IgD-negative memory B cell (primary cell): ENCODE data around the gene CHN2. TPM values are rescaled to one million over a fixed set of nuclear protein-coding genes. Genes with fewer than 3 reads are reported as not detected.

Source experiments
- H3K27ac Mint-ChIP-seq, 3 donors: one replicate each; pipeline ENCODE4 v1.8.0; 2020 to 2022; ENCODE audit warnings: mild to moderate bottlenecking in 3 of 3, mixed read lengths in 3 of 3, moderate library complexity in 1 of 3
- H3K27me3 Mint-ChIP-seq: one replicate; pipeline ENCODE4 v1.8.0; 2021; ENCODE audit warnings: mixed read lengths
- H3K36me3 Mint-ChIP-seq: one replicate; pipeline ENCODE4 v1.8.0; 2020; ENCODE audit warnings: mild to moderate bottlenecking, mixed read lengths
- H3K4me1 Mint-ChIP-seq, 3 donors: one replicate each; pipeline ENCODE4 v1.8.0; 2020 to 2022; ENCODE audit warnings: mixed read lengths in 3 of 3, mild to moderate bottlenecking in 1 of 3
- H3K4me3 Mint-ChIP-seq, 4 donors: one replicate each; pipeline ENCODE4 v1.8.0; 2020 to 2022; ENCODE audit warnings: mild to moderate bottlenecking in 4 of 4, mixed read lengths in 4 of 4, moderate library complexity in 3 of 4
- H3K9me3 Mint-ChIP-seq, 3 donors: one replicate each; pipeline ENCODE4 v1.8.0; 2020 to 2021; ENCODE audit warnings: mixed read lengths in 3 of 3, mild to moderate bottlenecking in 1 of 3
- polyA plus RNA-seq: library from polyadenylated mRNA; unstranded; fragments of 300-500 nt; fragmentation: Illumina TruSeq; gene quantifications from one replicate; pipeline ENCODE4 v1.2.3, GENCODE V29; 2021

CHN2 gene
- polyA plus RNA-seq, 1 donor from 2014 or later = 3.0 TPM

DNA sequence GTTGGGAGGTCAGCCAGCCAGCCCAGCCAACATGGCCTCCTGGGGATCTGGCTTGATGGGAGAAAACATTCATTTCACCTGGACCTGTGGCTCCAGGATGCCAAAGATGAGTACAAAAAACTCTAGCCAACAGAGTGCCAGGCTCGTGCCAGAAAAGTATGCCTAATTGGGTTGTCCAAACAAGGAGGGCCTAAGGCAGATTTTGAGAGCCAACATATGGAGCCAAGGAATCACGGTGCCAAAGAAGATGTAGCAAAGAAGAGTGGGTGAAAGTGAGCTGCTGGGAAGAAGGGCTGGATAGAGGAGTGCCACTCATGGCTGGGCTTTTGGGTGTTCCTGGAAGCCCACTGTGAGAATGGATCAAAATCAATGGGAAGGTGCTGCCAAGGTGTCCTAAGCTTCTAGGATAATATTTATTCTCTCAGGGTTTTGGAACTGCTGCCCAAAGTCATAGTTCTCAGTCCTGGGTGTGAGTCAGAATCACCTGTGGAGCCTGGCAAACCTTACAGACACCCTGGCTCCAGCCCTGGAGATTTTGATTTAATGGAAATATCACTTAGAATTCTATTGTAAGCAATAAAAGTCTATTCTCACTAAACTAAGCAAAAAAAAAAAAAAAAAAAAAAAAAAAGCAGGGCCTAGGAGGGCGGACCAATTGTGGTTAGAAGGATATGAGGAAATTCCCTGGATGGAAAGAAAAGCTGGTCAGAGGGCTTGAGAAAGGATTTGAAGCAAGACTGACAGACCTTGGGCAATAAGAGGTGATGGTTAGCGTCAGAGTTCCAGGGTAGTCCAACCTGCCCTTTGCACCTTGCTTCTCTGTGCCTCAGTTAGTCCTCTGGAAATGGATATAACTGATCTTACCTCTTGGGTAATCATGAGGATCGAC lies 186.9 kb downstream of the CHN2 start:
- Mint-ChIP-seq H3K4me1 (no peaks in the 10 kb centered on the region), H3K4me3 (no peak overlapping the region), H3K36me3 (no peaks in the 10 kb centered on the region)

DNA sequence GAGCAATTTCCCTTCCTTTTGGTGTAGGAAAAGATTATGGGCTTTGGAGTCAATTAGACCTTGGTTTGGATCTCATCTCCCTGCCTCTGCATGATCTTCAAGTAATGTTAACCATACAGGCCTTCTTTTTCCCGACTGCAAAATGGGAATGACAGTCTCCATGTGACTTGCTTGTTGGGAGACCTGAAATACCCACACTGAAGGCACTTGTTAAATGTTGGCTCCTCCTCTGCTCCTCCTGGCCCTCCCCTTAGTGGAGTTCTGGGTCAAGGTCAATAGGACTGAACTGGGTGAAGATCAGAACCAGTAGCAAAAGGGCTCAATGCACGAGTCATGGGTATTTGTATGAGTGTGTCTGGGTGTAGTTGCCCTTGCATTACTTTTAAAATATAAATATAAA lies 189.7 kb downstream of the CHN2 start:
- Mint-ChIP-seq H3K27me3 (no peaks in the 10 kb centered on the region), H3K4me1 (no peaks in the 10 kb centered on the region), H3K9me3 (peaks cover 0 to 3% (median 0%) of the 10 kb centered on the region in 3 donors), H3K27ac (no peak overlapping the region), H3K36me3 (no peaks in the 10 kb centered on the region), H3K4me3 (no peak overlapping the region)

More for the DNA sequence above, 186.9 kb downstream of the CHN2 start:
- H3K9me3 Mint-ChIP-seq = peaks cover 0 to 3% (median 0%) of the 10 kb centered on the region in 3 donors
- H3K27me3 Mint-ChIP-seq = no peaks in the 10 kb centered on the region
- H3K27ac Mint-ChIP-seq = no peak overlapping the region

DNA sequence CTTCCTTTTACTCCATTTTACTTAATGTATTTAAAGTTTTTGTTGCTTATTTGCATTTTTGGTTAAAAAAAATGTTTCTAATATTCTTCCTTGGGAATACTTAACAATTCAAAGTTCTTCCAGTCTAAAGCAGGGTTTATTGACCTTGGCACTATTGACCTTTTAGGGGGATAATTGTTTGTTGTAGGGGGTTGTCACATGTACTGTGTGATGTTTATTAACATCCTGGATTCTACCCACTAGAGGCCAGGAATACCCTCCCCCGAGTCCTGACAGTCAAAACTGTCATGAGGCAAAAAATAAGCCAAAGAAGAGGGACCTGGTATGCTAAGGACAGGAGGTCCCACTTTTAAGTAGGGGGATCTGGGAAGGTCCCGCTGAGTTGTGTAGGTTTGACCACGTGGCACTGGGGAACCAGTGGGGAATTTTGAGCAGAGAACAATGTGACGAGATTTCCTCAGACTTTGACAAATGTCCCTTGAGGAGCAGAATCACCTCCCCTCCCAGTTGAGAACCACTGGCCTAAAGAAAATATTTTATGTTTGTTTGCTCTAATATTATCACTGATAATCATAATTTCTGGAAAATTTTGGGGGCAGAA lies 190.7 kb downstream of the CHN2 start:
- Mint-ChIP-seq H3K4me3 (no peak overlapping the region), H3K36me3 (no peaks in the 10 kb centered on the region), H3K27ac (no peak overlapping the region), H3K9me3 (peaks cover 0 to 4% (median 0%) of the 10 kb centered on the region in 3 donors), H3K27me3 (no peaks in the 10 kb centered on the region), H3K4me1 (no peaks in the 10 kb centered on the region)

DNA sequence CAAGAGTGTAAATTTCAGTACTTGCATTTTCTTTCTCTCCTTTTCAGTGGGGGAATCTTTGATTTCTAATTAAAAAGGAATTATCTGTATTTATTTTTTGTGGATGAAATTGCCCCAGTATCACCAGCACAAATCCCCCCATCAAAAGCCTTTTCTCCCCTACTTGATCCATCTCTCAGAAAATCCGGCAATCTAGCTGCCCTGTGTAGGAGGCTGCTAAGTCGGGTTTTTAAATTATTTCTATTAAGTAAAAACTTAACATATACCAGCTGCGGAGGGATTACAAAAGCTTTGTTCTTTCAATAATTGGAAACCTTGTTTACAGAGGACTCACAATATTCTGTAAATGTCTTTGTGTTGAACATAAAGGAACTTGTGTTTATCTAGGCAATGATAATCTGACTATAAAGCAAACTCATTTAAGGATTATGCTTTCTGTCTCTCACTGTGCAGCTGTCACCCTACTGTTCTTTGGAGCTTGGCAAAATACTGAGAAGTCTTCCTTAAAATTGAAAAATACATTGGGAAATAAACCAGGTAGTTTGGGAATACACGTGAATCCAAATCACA lies 191.7 kb downstream of the CHN2 start:
- H3K36me3 Mint-ChIP-seq = no peaks in the 10 kb centered on the region
- no peak overlapping the region for H3K27ac Mint-ChIP-seq
- H3K27me3 Mint-ChIP-seq = no peaks in the 10 kb centered on the region
- H3K4me3 Mint-ChIP-seq = no peak overlapping the region
- no peaks in the 10 kb centered on the region for H3K4me1 Mint-ChIP-seq
- peaks cover 0 to 6% (median 0%) of the 10 kb centered on the region in 3 donors for H3K9me3 Mint-ChIP-seq

GRCh38 chr7:29391262-29391661 lies 196.7 kb downstream of the CHN2 start:
- H3K4me3 Mint-ChIP-seq = no peak overlapping the region
- H3K9me3 Mint-ChIP-seq = peaks cover 0 to 3% (median 0%) of the 10 kb centered on the region in 3 donors
- peak overlapping the region in 1 of 3 donors; percentile 68 for H3K27ac Mint-ChIP-seq
- H3K36me3 Mint-ChIP-seq = no peaks in the 10 kb centered on the region
- H3K4me1 Mint-ChIP-seq = no peaks in the 10 kb centered on the region
- H3K27me3 Mint-ChIP-seq = no peaks in the 10 kb centered on the region

DNA sequence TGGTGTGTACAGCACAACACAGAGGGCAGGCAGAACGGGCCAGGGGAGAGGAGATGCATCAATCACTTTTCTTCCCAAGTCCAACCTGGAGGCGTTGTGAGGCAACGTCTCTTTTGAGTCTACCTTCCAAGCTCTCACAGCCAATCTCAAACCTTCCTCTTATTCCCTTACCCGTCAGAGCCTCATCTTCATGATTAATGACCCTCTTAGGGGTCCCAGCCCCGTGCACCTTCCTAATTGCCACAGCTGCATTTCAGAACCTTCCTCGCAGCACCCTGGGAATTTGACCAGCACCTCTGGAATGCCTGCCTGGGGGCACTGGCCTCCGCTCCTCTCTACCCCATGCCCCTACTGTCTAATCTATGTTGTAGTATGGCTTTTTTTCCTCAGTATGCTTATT lies 199.7 kb downstream of the CHN2 start:
- H3K4me1 Mint-ChIP-seq = no peaks in the 10 kb centered on the region
- H3K27ac Mint-ChIP-seq = peak overlapping the region in 1 of 3 donors; percentile 88
- H3K27me3 Mint-ChIP-seq = peaks cover 2% of the 10 kb centered on the region
- peaks cover 0 to 3% (median 0%) of the 10 kb centered on the region in 3 donors for H3K9me3 Mint-ChIP-seq
- no peaks in the 10 kb centered on the region for H3K36me3 Mint-ChIP-seq
- no peak overlapping the region for H3K4me3 Mint-ChIP-seq

- H3K36me3 Mint-ChIP-seq = peaks cover 3% of the 10 kb centered on the region
- H3K4me3 Mint-ChIP-seq = no peak overlapping the region
- no peaks in the 10 kb centered on the region for H3K9me3 Mint-ChIP-seq
Measured at GRCh38 chr7:29396563-29396962, 202.0 kb downstream of the CHN2 start.

GRCh38 chr7:29397398-29397797 lies 202.8 kb downstream of the CHN2 start:
- no peak overlapping the region for H3K4me3 Mint-ChIP-seq
- peaks cover 3% of the 10 kb centered on the region for H3K27me3 Mint-ChIP-seq
- no peak overlapping the region for H3K27ac Mint-ChIP-seq
- H3K36me3 Mint-ChIP-seq = peaks cover 3% of the 10 kb centered on the region
- H3K4me1 Mint-ChIP-seq = no peaks in the 10 kb centered on the region
- H3K9me3 Mint-ChIP-seq = no peaks in the 10 kb centered on the region

More at GRCh38 chr7:29396563-29396962, 202.0 kb downstream of the CHN2 start:
- no peak overlapping the region for H3K27ac Mint-ChIP-seq
- H3K27me3 Mint-ChIP-seq = peaks cover 3% of the 10 kb centered on the region
- H3K4me1 Mint-ChIP-seq = no peaks in the 10 kb centered on the region

DNA sequence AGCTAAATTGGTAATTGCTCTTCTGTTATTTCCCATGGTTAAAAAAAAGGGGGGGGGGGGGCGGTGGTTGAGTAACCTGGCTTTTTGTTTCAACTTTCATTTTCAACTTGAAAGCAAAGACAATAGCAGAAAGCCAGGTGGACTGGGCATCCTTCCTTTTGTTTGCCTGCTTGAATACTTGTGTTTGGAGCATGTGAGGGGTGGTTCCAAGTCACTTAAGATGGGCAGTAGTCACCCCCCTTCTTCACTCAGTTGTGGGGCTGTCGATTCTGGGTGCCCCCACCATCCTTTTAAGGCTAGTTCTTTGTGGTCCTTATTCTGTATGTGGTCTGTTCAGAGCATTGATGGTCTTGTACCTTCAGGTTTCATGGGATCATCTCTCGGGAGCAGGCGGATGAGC lies 203.4 kb downstream of the CHN2 start:
- H3K27ac Mint-ChIP-seq = no peak overlapping the region
- H3K9me3 Mint-ChIP-seq = no peaks in the 10 kb centered on the region
- no peak overlapping the region for H3K4me3 Mint-ChIP-seq
- peaks cover 3% of the 10 kb centered on the region for H3K27me3 Mint-ChIP-seq
- peaks cover 3% of the 10 kb centered on the region for H3K36me3 Mint-ChIP-seq
- no peaks in the 10 kb centered on the region for H3K4me1 Mint-ChIP-seq

DNA sequence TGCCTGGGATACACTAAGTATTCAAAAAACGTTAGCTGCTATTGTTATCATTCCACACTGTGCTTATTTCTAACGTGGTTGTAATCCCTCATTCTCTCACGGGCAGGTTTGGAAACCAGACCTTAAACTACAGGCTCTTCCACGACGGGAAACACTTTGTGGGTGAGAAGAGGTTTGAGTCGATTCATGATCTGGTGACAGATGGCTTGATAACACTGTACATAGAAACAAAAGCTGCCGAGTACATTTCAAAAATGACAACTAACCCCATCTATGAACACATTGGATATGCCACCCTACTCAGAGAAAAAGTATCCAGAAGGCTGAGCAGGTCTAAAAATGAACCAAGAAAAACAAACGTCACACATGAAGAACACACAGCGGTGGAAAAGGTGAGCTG lies 205.9 kb downstream of the CHN2 start:
- peaks cover 3% of the 10 kb centered on the region for H3K27me3 Mint-ChIP-seq

GRCh38 chr7:29401769-29402168 lies 207.2 kb downstream of the CHN2 start:
- Mint-ChIP-seq H3K27ac (no peak overlapping the region), H3K4me1 (no peaks in the 10 kb centered on the region), H3K36me3 (peaks cover 3% of the 10 kb centered on the region), H3K9me3 (no peaks in the 10 kb centered on the region), H3K27me3 (peaks cover 3% of the 10 kb centered on the region), H3K4me3 (no peak overlapping the region)

More for the DNA sequence above, 205.9 kb downstream of the CHN2 start:
- Mint-ChIP-seq H3K9me3 (no peaks in the 10 kb centered on the region), H3K36me3 (peaks cover 3% of the 10 kb centered on the region), H3K27ac (no peak overlapping the region), H3K4me3 (no peak overlapping the region), H3K4me1 (no peaks in the 10 kb centered on the region)

GRCh38 chr7:29405891-29406290 lies 211.3 kb downstream of the CHN2 start:
- Mint-ChIP-seq H3K4me1 (no peaks in the 10 kb centered on the region), H3K27ac (no peak overlapping the region), H3K36me3 (no peaks in the 10 kb centered on the region), H3K4me3 (no peak overlapping the region), H3K27me3 (peaks cover 4% of the 10 kb centered on the region), H3K9me3 (no peaks in the 10 kb centered on the region)

GRCh38 chr7:29406366-29406765 lies 211.8 kb downstream of the CHN2 start:
- Mint-ChIP-seq H3K27ac (no peak overlapping the region), H3K4me1 (no peaks in the 10 kb centered on the region), H3K4me3 (no peak overlapping the region), H3K27me3 (peaks cover 4% of the 10 kb centered on the region), H3K36me3 (no peaks in the 10 kb centered on the region), H3K9me3 (no peaks in the 10 kb centered on the region)

- H3K4me1 Mint-ChIP-seq = no peaks in the 10 kb centered on the region
- H3K27me3 Mint-ChIP-seq = peaks cover 4% of the 10 kb centered on the region
- H3K27ac Mint-ChIP-seq = no peak overlapping the region
- H3K9me3 Mint-ChIP-seq = no peaks in the 10 kb centered on the region
- no peak overlapping the region for H3K4me3 Mint-ChIP-seq
- H3K36me3 Mint-ChIP-seq = no peaks in the 10 kb centered on the region
Measured at GRCh38 chr7:29408841-29409243, 214.3 kb downstream of the CHN2 start.

DNA sequence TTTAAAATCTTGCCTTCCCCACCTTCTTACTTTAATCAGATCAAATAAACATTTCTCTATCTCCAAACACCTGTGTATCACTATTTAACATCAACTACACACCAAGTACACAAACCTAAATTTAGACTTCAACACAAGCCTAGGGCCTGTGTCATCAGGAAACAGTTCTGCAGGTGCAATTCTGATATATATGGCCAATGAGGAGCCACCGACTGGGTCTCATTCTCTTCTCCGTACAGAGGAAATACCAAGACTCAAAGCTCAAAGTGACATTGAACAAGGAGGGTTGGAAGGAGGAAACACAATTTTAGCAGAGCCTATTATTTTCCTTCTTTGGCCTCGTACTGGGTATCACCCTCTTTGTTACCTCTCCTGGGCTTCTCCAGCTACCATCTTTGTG lies 216.4 kb downstream of the CHN2 start:
- no peaks in the 10 kb centered on the region for H3K36me3 Mint-ChIP-seq

More for the DNA sequence above, 216.4 kb downstream of the CHN2 start:
- Mint-ChIP-seq H3K9me3 (no peaks in the 10 kb centered on the region), H3K27ac (no peak overlapping the region), H3K4me3 (no peak overlapping the region), H3K27me3 (peaks cover 6% of the 10 kb centered on the region), H3K4me1 (no peaks in the 10 kb centered on the region)
